Neural cell (in vitro differentiated cells): ENCODE results near the gene METTL9. TPM values are rescaled to one million over a fixed set of nuclear protein-coding genes. Genes with fewer than 3 reads are reported as not detected.

Experiments used
- H2AFZ ChIP-seq: fragments of 200-600, 300-800 bp; sonication (generic), shearing (Covaris generic); 2 replicates; pipeline ENCODE4 v1.6.0; 2014; ENCODE audit warnings: low read depth, mild to moderate bottlenecking, antibody characterized with exemption, low read length, moderate library complexity
- H3F3A ChIP-seq: fragments of 200-600 bp; shearing (Covaris generic); 2 replicates; pipeline ENCODE4 v1.6.1; 2016; ENCODE audit warnings: mild to moderate bottlenecking, moderate library complexity, mixed read lengths, antibody characterized with exemption, low read length; ENCODE audit not compliant: insufficient read depth, poor library complexity, severe bottlenecking
- H3K27ac ChIP-seq: fragments of 200-600, 300-800 bp; sonication (generic), shearing (Covaris generic); 2 replicates; pipeline ENCODE4 v1.5.1; 2014; ENCODE audit warnings: mild to moderate bottlenecking, low read length, moderate library complexity
- H3K27me3 ChIP-seq: fragments of 300-800, 200-600 bp; sonication (generic), shearing (Covaris generic); 2 replicates; pipeline ENCODE4 v1.6.0; 2014; ENCODE audit warnings: mild to moderate bottlenecking, low read depth, low read length, moderate library complexity; ENCODE audit not compliant: insufficient read depth
- H3K36me3 ChIP-seq: fragments of 300-800, 200-600 bp; sonication (generic), shearing (Covaris generic); 2 replicates; pipeline ENCODE4 v1.5.1; 2014; ENCODE audit warnings: mild to moderate bottlenecking, antibody characterized with exemption, low read length, moderate library complexity; ENCODE audit not compliant: insufficient read depth
- H3K4me2 ChIP-seq: fragments of 300-800, 200-600 bp; sonication (generic), shearing (Covaris generic); 2 replicates; pipeline ENCODE4 v1.6.0; 2014; ENCODE audit warnings: mild to moderate bottlenecking, low read length
- H3K4me3 ChIP-seq: fragments of 300-800, 200-600 bp; sonication (generic), shearing (Covaris generic); 2 replicates; pipeline ENCODE4 v1.5.1; 2014; ENCODE audit warnings: mild to moderate bottlenecking, low read length, moderate library complexity
- H3K79me2 ChIP-seq: fragments of 200-600 bp; shearing (Covaris generic); replicated peaks from 2 replicates; pipeline ENCODE4 v1.6.0; 2014; ENCODE audit warnings: mild to moderate bottlenecking, low read length, moderate library complexity; ENCODE audit not compliant: insufficient read depth
- H3K9ac ChIP-seq: fragments of 300-800, 200-600 bp; sonication (generic), shearing (Covaris generic); 2 replicates; pipeline ENCODE4 v1.6.1; 2016; ENCODE audit warnings: mild to moderate bottlenecking, low read length, mixed read lengths
- H3K9me2 ChIP-seq: fragments of 200-600 bp; shearing (Covaris generic); 2 replicates; pipeline ENCODE4 v1.6.1; 2016; ENCODE audit warnings: mild to moderate bottlenecking, low read length, mixed read lengths; ENCODE audit not compliant: insufficient read depth
- H3K9me3 ChIP-seq: fragments of 200-600, 300-800 bp; sonication (generic), shearing (Covaris generic); 2 replicates; pipeline ENCODE4 v1.6.1; 2016; ENCODE audit warnings: mild to moderate bottlenecking, mixed run types, low read length, moderate library complexity, mixed read lengths
- H4K20me1 ChIP-seq: fragments of 200-600 bp; shearing (Covaris generic); 2 replicates; pipeline ENCODE4 v1.6.1; 2016; ENCODE audit warnings: mild to moderate bottlenecking, mixed run types; ENCODE audit not compliant: insufficient read depth
- EP300 ChIP-seq: fragments of 450-650 bp; conservative IDR thresholded peaks from 2 replicates; pipeline ENCODE4 v1.6.1; 2014; ENCODE audit warnings: antibody characterized with exemption, mild to moderate bottlenecking, moderate library complexity; ENCODE audit not compliant: poor library complexity, severe bottlenecking
- EZH2 ChIP-seq: fragments of 200-600, 300-800 bp; shearing (Covaris generic), sonication (generic); IDR thresholded peaks from 2 replicates; pipeline ENCODE4 v1.6.1; 2014; ENCODE audit warnings: antibody characterized with exemption, low read length, borderline replicate concordance, mild to moderate bottlenecking; ENCODE audit not compliant: insufficient read depth, poor library complexity, severe bottlenecking
- MXI1 ChIP-seq: fragments of 450-650 bp; conservative IDR thresholded peaks from 2 replicates; pipeline ENCODE4 v1.6.1; 2014; ENCODE audit warnings: antibody characterized with exemption, mild to moderate bottlenecking; ENCODE audit not compliant: poor library complexity, severe bottlenecking
- POLR2AphosphoS5 ChIP-seq: IDR thresholded peaks from 2 replicates; pipeline ENCODE4 v1.6.1; 2012
- RAD21 ChIP-seq: fragments of 450-650 bp; conservative IDR thresholded peaks from 2 replicates; pipeline ENCODE4 v1.6.1; 2014; ENCODE audit warnings: antibody characterized with exemption, mild to moderate bottlenecking, moderate library complexity
- REST ChIP-seq: IDR thresholded peaks from 2 replicates; pipeline ENCODE4 v1.6.1; 2012; ENCODE audit warnings: borderline replicate concordance
- SMC3 ChIP-seq: fragments of 450-650 bp; conservative IDR thresholded peaks from 2 replicates; pipeline ENCODE4 v1.6.1; 2014; ENCODE audit warnings: antibody characterized with exemption, mild to moderate bottlenecking, moderate library complexity; ENCODE audit not compliant: poor library complexity
- TAF1 ChIP-seq: IDR thresholded peaks from 2 replicates; pipeline ENCODE4 v1.6.1; 2012; ENCODE audit warnings: low read depth
- polyA plus RNA-seq: library from polyadenylated mRNA; depleted of rRNA; stranded (reverse); fragments of >200 nt; gene quantifications from 2 replicates; pipeline ENCODE4 v1.2.3, GENCODE V29; 2014
- TF ChIP-seq, protein P1 (sequence below): fragments of 450-650 bp; IDR thresholded peaks from 2 replicates; pipeline ENCODE4 v1.5.1; 2014; ENCODE audit warnings: antibody characterized with exemption, mild to moderate bottlenecking, moderate library complexity; ENCODE audit not compliant: poor library complexity, severe bottlenecking

METTL9 gene
- polyA plus RNA-seq, 1 donor from 2014 or later: 483 TPM

DNA sequence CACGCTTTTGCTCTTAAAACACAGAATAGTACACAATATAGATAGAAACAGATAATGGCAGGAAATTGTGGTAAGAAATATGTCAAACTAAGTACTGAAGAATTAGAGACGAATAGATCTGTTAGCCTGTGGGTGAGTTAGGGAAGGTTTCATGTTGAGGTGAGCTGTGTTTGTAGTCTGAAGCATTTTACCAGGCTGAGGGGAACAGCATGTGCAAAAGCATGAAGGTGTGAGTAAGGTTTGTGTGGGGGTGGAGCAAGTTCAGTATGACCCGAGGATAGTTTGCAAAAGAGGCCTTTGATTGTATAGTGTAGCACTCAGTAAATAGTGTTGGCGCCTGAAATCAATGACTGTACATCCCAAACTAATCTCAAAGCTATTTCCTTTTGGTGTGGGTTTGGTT lies 39.2 kb downstream of the METTL9 start:
- no peak overlapping the region for H3K4me3 ChIP-seq

DNA sequence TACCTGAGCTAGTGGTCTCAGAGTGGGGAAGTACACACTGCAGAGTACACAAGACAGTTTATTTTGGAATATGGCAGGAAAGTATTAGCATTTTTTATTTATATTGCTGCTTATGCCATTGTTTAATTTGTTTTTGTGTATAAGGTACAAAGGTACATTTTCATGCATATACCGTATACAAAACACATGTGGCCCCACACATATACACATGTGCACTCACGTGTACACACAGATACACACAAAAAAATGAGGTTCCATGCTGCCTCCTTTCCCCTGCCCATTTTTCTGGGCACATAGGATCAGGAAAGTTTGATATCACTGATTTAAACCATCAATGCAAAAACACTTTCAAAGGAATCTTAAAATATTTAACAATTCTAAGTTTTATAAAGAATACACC lies 40.1 kb downstream of the METTL9 start:
- no peaks in the 10 kb centered on the region for H3K79me2 ChIP-seq
- H4K20me1 ChIP-seq: no peaks in the 10 kb centered on the region
- H3K9ac ChIP-seq: no peak overlapping the region
- no peak overlapping the region for H2AFZ ChIP-seq
- no peak overlapping the region for H3K4me2 ChIP-seq
- H3K4me3 ChIP-seq: no peak overlapping the region
- H3K9me3 ChIP-seq: no peaks in the 10 kb centered on the region
- no peaks in the 10 kb centered on the region for H3K36me3 ChIP-seq
- H3K27me3 ChIP-seq: no peaks in the 10 kb centered on the region
- H3K9me2 ChIP-seq: no peaks in the 10 kb centered on the region
- no peak overlapping the region for H3K27ac ChIP-seq
- H3F3A ChIP-seq: no peaks in the 10 kb centered on the region
- TF ChIP-seq, protein P1, sequence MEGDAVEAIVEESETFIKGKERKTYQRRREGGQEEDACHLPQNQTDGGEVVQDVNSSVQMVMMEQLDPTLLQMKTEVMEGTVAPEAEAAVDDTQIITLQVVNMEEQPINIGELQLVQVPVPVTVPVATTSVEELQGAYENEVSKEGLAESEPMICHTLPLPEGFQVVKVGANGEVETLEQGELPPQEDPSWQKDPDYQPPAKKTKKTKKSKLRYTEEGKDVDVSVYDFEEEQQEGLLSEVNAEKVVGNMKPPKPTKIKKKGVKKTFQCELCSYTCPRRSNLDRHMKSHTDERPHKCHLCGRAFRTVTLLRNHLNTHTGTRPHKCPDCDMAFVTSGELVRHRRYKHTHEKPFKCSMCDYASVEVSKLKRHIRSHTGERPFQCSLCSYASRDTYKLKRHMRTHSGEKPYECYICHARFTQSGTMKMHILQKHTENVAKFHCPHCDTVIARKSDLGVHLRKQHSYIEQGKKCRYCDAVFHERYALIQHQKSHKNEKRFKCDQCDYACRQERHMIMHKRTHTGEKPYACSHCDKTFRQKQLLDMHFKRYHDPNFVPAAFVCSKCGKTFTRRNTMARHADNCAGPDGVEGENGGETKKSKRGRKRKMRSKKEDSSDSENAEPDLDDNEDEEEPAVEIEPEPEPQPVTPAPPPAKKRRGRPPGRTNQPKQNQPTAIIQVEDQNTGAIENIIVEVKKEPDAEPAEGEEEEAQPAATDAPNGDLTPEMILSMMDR: no peak
- TF ChIP-seq REST (no peak), RAD21 (no peak), EP300 (no peak), POLR2AphosphoS5 (no peak), MXI1 (no peak), SMC3 (no peak), EZH2 (no peak)

More for the DNA sequence above, 39.2 kb downstream of the METTL9 start:
- no peaks in the 10 kb centered on the region for H3K27me3 ChIP-seq
- H3F3A ChIP-seq: no peaks in the 10 kb centered on the region
- no peaks in the 10 kb centered on the region for H3K9me2 ChIP-seq
- H2AFZ ChIP-seq: no peak overlapping the region
- no peak overlapping the region for H3K9ac ChIP-seq
- H3K27ac ChIP-seq: no peak overlapping the region
- no peaks in the 10 kb centered on the region for H3K79me2 ChIP-seq
- H3K36me3 ChIP-seq: no peaks in the 10 kb centered on the region
- no peak overlapping the region for H3K4me2 ChIP-seq
- TF ChIP-seq REST (no peak), EP300 (no peak), RAD21 (no peak), POLR2AphosphoS5 (no peak), SMC3 (no peak), TAF1 (no peak), EZH2 (no peak), MXI1 (no peak)
- TF ChIP-seq, protein P1: no peak
- no peaks in the 10 kb centered on the region for H3K9me3 ChIP-seq
- no peaks in the 10 kb centered on the region for H4K20me1 ChIP-seq
